A673 (cell line): ENCODE results near the gene VASH1. TPM values are rescaled to one million over a fixed set of nuclear protein-coding genes. Genes with fewer than 3 reads are reported as not detected.

Experiments used
- BruUV-seq: library from RNA; stranded (reverse); fragments of 400-500 nt; replicated peaks from 2 replicates; lab custom pipeline; 2021; lab: Mats Ljungman, UMichigan
- CTCF ChIA-PET: fragments of 300-600 bp; sonication (Branson Sonifier 250); formaldehyde crosslinking; loops from one replicate; lab custom pipeline; 2022; ENCODE audit warnings: antibody characterized with exemption; lab: Charles Lee
- POLR2A ChIA-PET: fragments of 300-600 bp; sonication (Branson Sonifier 250); formaldehyde crosslinking; loops from one replicate; lab custom pipeline; 2022; ENCODE audit warnings: antibody characterized with exemption; ENCODE audit not compliant: low non-redundant PET; lab: Charles Lee
- DNase-seq: peaks from one replicate; pipeline ENCODE4 v3.0.0-alpha.2; 2015; ENCODE audit warnings: low spot score
- H3K27ac ChIP-seq: fragments of 200-600 bp; sonication (generic); 2 replicates; pipeline ENCODE4 v1.5.1; 2016; ENCODE audit warnings: mixed run types, low read depth, mild to moderate bottlenecking, mixed read lengths, antibody characterized with exemption, low read length; ENCODE audit not compliant: poor library complexity, severe bottlenecking
- H3K27me3 ChIP-seq: fragments of 200-600 bp; sonication (generic); replicated peaks from 2 replicates; pipeline ENCODE4 v1.6.1; 2017; ENCODE audit warnings: mixed run types, low read depth, mild to moderate bottlenecking, mixed read lengths, antibody characterized with exemption, low read length; ENCODE audit not compliant: insufficient read depth, poor library complexity
- H3K36me3 ChIP-seq: fragments of 200-600 bp; sonication (generic); 2 replicates; pipeline ENCODE4 v1.6.1; 2016; ENCODE audit warnings: mixed run types, mild to moderate bottlenecking, mixed read lengths, antibody characterized with exemption, low read length; ENCODE audit not compliant: insufficient read depth, poor library complexity, severe bottlenecking
- H3K4me1 ChIP-seq: fragments of 200-600 bp; sonication (generic); 2 replicates; pipeline ENCODE4 v1.6.1; 2017; ENCODE audit warnings: mixed run types, mild to moderate bottlenecking, mixed read lengths, antibody characterized with exemption, low read length; ENCODE audit not compliant: insufficient read depth, poor library complexity, severe bottlenecking
- H3K4me3 ChIP-seq: fragments of 200-600 bp; sonication (generic); 2 replicates; pipeline ENCODE4 v1.5.1; 2016; ENCODE audit warnings: low read depth, mixed run types, mild to moderate bottlenecking, mixed read lengths, low read length; ENCODE audit not compliant: poor library complexity, severe bottlenecking
- H3K9me3 ChIP-seq: fragments of 200-600 bp; sonication (generic); 2 replicates; pipeline ENCODE4 v1.6.1; 2016; ENCODE audit warnings: mixed run types, low read depth, mild to moderate bottlenecking, mixed read lengths, antibody characterized with exemption, low read length; ENCODE audit not compliant: poor library complexity, severe bottlenecking
- CTCF ChIP-seq: fragments of 300-800, 200-600 bp; sonication (generic); conservative IDR thresholded peaks from 2 replicates; pipeline ENCODE4 v1.5.1; 2017; ENCODE audit warnings: low read depth, mild to moderate bottlenecking, antibody characterized with exemption, low read length, moderate library complexity, mixed read lengths
- EZH2 ChIP-seq: fragments of 200-600 bp; sonication (generic); IDR thresholded peaks from 2 replicates; pipeline ENCODE4 v1.6.1; 2017; ENCODE audit warnings: borderline replicate concordance, low read depth, mild to moderate bottlenecking, mixed read lengths, antibody characterized with exemption, low read length; ENCODE audit not compliant: poor library complexity, severe bottlenecking
- intact Hi-C: fragments of 100-400 bp; cut with micrococcal nuclease; formaldehyde crosslinking; loops from one replicate; pipeline ENCODE4 v1.10.0; 2022; ENCODE audit not compliant: unreplicated experiment
- total RNA-seq: library from RNA; stranded (reverse); gene quantifications from 2 replicates; pipeline ENCODE4 v1.2.3, GENCODE V29; 2021

Gene VASH1
- total RNA-seq, 1 experiment from 2014 or later = 6.8 TPM

GRCh38 chr14:76784881-76785280 is 23.6 kb downstream of the VASH1 start:
- TF ChIP-seq EZH2 (no peak), CTCF (peak; percentile 98)
- peaks cover 12% of the 10 kb centered on the region for H3K36me3 ChIP-seq
- H3K27me3 ChIP-seq = no peaks in the 10 kb centered on the region
- peak; percentile 90 for DNase-seq
- intact Hi-C loops = loop anchor here (2.0 kb wide), 1 partner anchor 76 kb away; no protein-coding TSS in a partner anchor
- no peaks in the 10 kb centered on the region for H3K9me3 ChIP-seq
- POLR2A ChIA-PET = no interaction called here
- CTCF ChIA-PET = interaction anchor here (0.5 to 1.7 kb wide), 4 partner anchors 9 to 712 kb away, joined by 5 to 17 read pairs (median 7); no protein-coding TSS in a partner anchor
- no TSS peak for BruUV-seq
- H3K4me1 ChIP-seq = no peaks in the 10 kb centered on the region
- no peak overlapping the region for H3K27ac ChIP-seq
- no peak overlapping the region for H3K4me3 ChIP-seq

GRCh38 chr14:76786601-76787000 is 25.3 kb downstream of the VASH1 start:
- peaks cover 17% of the 10 kb centered on the region for H3K36me3 ChIP-seq
- no TSS peak for BruUV-seq

GRCh38 chr14:76792422-76792821 is 31.2 kb downstream of the VASH1 start:
- Histone ChIP-seq H3K36me3 (peaks cover 17% of the 10 kb centered on the region), H3K27ac (no peak overlapping the region), H3K9me3 (no peaks in the 10 kb centered on the region), H3K4me1 (no peaks in the 10 kb centered on the region), H3K4me3 (no peak overlapping the region), H3K27me3 (no peaks in the 10 kb centered on the region)
- DNase-seq = no peak
- CTCF ChIA-PET = no interaction called here
- intact Hi-C loops = no loop called here
- POLR2A ChIA-PET = no interaction called here
- no TSS peak for BruUV-seq
- no peak for TF ChIP-seq EZH2
- TF ChIP-seq CTCF = no peak

More at GRCh38 chr14:76786601-76787000, 25.3 kb downstream of the VASH1 start:
- no peak overlapping the region for H3K4me3 ChIP-seq
- TF ChIP-seq CTCF (no peak), EZH2 (no peak)
- no peaks in the 10 kb centered on the region for H3K27me3 ChIP-seq
- ChIA-PET POLR2A (no interaction called here), CTCF (no interaction called here)
- DNase-seq = no peak
- no peaks in the 10 kb centered on the region for H3K9me3 ChIP-seq
- H3K4me1 ChIP-seq = no peaks in the 10 kb centered on the region
- no peak overlapping the region for H3K27ac ChIP-seq
- intact Hi-C loops = no loop called here
